Measurements from ENCODE around the gene ZBTB7B.
"Not testable (repeated sequence)": the region's sequence is repeated elsewhere in the genome, so short reads cannot be mapped to it uniquely, and the experiment has no call there.

ZBTB7B gene

DNA sequence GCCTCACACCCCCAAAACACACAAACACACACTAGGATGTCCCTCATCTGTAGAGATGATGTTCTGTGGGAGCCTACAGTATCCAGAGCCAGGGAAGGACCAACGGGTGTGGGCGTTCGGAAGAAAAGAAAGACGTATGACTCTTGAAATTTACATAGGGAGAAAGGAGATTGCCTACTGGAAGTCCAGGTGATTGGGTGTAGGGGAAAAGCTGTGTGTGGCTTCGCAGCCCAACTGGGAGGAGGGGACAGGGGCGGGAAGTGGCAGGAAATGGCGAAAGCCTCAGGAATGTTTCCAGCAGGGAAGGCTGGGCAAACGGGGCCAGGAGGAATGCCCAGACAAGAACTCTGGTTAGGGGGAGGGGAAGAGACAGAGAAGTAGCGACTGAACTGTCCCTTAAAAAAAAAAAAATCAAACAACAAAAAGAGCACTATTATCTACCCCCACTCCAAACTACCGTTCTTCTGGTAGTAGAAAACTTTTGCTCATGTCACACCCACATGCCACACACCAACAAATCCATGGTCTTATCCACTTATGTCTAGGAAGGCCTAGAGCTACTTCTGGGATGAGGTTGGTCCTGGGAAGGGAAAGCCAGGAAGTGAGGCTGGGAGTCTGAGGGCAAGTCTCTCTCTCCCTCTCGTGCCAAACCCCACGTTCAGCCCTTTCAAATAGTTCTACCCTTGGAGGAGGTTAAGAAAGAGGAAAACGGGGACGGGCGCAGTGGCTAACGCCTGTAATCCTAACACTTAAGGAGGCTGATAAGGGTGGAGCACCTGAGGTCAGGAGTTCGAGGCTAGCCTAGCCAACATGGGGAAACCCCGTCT, 29.9 kb upstream of the ZBTB7B start:
- peak; percentile 87 for DNase-seq (ENCODE audit: extremely low read depth, low read depth)
- peak overlapping the region; percentile 72 for H3K4me3 ChIP-seq (replicated peaks; ENCODE audit: low read depth, low read length)
- TF ChIP-seq, protein P1, sequence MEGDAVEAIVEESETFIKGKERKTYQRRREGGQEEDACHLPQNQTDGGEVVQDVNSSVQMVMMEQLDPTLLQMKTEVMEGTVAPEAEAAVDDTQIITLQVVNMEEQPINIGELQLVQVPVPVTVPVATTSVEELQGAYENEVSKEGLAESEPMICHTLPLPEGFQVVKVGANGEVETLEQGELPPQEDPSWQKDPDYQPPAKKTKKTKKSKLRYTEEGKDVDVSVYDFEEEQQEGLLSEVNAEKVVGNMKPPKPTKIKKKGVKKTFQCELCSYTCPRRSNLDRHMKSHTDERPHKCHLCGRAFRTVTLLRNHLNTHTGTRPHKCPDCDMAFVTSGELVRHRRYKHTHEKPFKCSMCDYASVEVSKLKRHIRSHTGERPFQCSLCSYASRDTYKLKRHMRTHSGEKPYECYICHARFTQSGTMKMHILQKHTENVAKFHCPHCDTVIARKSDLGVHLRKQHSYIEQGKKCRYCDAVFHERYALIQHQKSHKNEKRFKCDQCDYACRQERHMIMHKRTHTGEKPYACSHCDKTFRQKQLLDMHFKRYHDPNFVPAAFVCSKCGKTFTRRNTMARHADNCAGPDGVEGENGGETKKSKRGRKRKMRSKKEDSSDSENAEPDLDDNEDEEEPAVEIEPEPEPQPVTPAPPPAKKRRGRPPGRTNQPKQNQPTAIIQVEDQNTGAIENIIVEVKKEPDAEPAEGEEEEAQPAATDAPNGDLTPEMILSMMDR (IDR thresholded peaks at IDR 0.05; ENCODE audit: low read depth, low read length, missing control alignments): no peak

DNA sequence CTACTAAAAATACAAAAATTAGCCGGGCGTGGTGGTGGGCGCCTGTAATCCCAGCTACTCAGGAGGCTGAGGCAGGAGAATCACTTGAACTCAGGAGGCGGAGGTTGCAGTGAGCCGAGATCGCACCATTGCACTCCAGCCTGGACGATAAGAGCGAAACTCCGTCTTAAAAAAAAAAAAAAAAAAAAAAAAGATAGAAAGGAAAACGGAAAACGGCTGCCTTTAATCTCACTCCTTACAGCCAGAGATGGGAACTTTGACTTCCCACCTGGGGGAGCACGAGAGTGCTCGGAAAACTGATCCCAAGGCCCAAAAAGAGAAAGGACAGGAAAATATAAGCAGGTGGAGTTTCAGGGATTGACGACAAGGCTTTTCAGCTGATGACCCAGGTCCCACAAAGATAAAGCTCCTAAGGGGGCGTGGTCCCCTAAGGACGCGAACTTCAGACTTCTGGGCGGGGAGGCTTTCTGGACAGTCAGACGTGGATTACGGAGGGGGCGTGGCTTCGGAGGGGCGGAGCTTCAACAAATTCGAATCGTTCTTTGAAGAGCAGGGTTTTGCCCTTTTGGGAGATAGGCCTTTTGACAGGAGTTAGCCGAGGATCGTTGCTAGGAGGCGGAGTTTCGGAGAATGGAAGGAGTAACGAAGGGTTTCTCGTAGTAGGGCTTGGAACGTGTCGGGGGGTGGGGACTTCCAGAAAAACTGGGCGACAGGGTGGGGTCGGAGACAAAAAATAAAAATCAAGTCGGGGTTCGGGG, 29.1 kb upstream of the ZBTB7B start:
- peak overlapping the region; percentile 72 for H3K4me3 ChIP-seq (replicated peaks; ENCODE audit: low read depth, low read length)
- DNase-seq (ENCODE audit: extremely low read depth, low read depth): peak; percentile 96
- TF ChIP-seq, protein P1 (IDR thresholded peaks at IDR 0.05; ENCODE audit: low read depth, low read length, missing control alignments): no peak

DNA sequence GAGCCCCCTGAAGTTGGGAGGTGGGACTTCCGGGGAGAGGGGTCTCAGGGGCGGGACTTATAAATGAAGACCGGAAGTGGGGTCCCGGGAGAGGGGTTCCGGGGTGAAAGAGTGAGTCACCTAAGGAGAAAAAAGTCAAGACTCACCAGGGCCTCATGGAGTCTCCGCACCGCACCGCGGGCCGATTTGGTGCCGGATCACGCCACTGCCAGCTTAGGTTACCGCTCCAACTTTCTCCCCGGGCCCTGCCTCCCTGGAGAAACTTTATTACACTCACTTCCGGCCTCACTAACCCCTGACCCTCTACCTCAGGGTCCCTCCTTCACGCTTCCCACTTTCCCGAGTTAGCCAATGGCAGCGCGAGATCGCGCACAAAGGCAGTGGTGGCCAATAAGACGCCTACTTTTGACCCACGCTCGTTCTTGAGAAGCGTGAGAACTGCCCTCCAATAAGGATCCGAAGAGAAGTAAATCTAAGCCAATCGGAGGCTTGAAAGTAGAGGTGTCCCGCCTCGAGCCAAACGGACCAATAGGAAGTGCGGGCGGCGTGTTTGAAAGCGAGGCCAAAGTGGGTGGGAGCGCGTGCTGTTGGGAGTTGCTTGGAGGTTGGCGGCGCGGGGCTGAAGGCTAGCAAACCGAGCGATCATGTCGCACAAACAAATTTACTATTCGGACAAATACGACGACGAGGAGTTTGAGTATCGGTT, 28.3 kb upstream of the ZBTB7B start, which contains the start of gene CKS1B:
TSS of gene CKS1B (plus strand) at position 580 of the 706 bp plus-strand sequence. CDS start at position 645, 65 bp downstream.
- DNase-seq (ENCODE audit: extremely low read depth, low read depth): peak; percentile 100
- TF ChIP-seq, protein P1 (IDR thresholded peaks at IDR 0.05; ENCODE audit: low read depth, low read length, missing control alignments): no peak
- H3K4me3 ChIP-seq (replicated peaks; ENCODE audit: low read depth, low read length): peak within 1 kb of the TSS; percentile 72

DNA sequence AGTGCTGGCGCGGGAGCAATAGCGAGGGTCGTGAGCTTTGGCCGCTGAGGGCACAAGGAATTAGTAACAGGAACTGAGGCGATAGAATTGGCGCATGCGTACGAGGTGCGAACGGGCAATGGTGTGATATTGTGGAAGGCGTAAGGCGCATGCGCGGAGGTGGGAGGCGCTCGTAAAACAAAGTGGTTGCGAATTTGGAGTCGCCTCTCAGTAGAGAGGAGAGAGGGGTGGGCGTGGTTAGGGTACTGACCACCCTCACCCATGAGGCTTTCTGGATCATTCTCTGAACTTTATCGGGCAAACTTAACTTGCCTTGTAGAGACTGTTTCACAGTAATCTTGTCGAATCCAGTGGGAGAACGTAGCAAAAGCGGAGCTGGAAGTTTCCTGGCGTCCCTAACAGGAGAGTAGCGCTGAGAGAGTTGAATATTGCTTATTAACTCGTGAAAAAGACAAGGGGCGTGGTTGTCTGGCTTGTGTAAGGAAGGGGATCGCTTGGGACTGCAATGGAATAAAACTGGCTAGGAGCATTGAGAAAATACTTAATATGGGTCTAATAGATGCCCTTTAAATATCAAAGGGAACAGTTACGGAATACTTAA, 27.7 kb upstream of the ZBTB7B start:
- peak overlapping the region; percentile 72 for H3K4me3 ChIP-seq (replicated peaks; ENCODE audit: low read depth, low read length)
- peak; percentile 91 for DNase-seq (ENCODE audit: extremely low read depth, low read depth)
- TF ChIP-seq, protein P1 (IDR thresholded peaks at IDR 0.05; ENCODE audit: low read depth, low read length, missing control alignments): no peak

DNA sequence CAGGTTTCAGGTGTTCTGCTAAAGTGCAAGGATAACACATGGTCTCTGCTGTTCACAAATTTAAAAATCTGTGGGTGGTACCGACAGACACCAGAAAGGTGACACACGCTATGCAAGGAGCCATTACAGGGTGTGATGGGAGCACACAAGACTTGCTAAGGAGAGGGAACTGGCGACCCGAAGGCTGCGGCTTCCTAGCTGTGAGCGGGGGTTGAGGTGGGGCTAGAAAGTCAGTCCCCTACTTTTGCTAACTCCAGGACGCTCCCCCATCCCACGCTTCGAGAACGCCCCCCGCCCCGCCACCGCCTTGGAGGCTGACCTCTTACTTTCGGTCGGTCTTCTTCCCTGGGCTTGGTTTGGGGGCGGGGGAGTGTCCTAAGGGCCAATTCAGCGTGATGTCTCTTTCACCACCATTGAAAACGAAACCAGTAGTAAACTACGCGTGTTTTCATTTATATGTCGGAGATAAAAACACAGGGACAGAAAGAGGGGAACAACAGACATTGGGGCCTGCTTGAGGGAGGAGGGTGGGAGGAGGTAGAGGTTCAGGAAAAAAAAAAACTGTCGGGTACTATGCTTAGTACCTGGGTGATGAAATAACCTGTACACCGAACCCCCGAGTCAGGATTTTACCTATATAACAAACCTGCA, 27.1 kb upstream of the ZBTB7B start:
- TF ChIP-seq, protein P1 (IDR thresholded peaks at IDR 0.05; ENCODE audit: low read depth, low read length, missing control alignments): no peak
- no peak for DNase-seq (ENCODE audit: extremely low read depth, low read depth)
- peak overlapping the region; percentile 72 for H3K4me3 ChIP-seq (replicated peaks; ENCODE audit: low read depth, low read length)

DNA sequence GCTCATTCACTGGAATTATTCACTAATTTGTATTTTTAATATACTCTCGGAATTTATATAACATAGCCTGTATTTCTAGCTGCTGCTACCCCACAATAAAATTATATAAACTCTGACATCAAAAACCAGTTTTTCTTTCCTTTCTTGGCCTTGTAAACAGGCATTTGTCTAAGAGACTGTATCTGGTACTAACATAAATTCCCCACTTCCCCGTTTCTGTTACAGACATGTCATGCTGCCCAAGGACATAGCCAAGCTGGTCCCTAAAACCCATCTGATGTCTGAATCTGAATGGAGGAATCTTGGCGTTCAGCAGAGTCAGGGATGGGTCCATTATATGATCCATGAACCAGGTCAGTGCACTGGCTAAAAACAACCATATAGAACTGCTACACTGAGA, 24.8 kb upstream of the ZBTB7B start:
- H3K4me3 ChIP-seq (replicated peaks; ENCODE audit: low read depth, low read length): not testable (repeated sequence)

More for the DNA sequence above, 24.8 kb upstream of the ZBTB7B start:
- DNase-seq (ENCODE audit: extremely low read depth, low read depth): not testable (repeated sequence)

Measured in HFF-Myc (cell line).